Frontal cortex (tissue), 4 donors: ENCODE results near the gene LRBA. TPM values are rescaled to one million over a fixed set of nuclear protein-coding genes. Genes with fewer than 3 reads are reported as not detected.

Experiments used
- DNase-seq, 2 donors: peaks; one replicate each; pipeline ENCODE4 v3.0.0; 2012; ENCODE audit warnings: low spot score in 2 of 2
- FAIRE-seq: peaks from 2 replicates; lab custom pipeline; 2012; peaks lifted over from hg19 to GRCh38; lab: Jason Lieb, UNC
- total RNA-seq: library from RNA; depleted of rRNA; stranded (reverse); fragments of >200 nt; gene quantifications from one replicate; pipeline ENCODE4 v1.2.3, GENCODE V29; 2014
- donor health status: control.
- donor health status: control.
- donor health status: control.

LRBA gene
- total RNA-seq, 1 donor from 2014 or later: 23.2 TPM

DNA sequence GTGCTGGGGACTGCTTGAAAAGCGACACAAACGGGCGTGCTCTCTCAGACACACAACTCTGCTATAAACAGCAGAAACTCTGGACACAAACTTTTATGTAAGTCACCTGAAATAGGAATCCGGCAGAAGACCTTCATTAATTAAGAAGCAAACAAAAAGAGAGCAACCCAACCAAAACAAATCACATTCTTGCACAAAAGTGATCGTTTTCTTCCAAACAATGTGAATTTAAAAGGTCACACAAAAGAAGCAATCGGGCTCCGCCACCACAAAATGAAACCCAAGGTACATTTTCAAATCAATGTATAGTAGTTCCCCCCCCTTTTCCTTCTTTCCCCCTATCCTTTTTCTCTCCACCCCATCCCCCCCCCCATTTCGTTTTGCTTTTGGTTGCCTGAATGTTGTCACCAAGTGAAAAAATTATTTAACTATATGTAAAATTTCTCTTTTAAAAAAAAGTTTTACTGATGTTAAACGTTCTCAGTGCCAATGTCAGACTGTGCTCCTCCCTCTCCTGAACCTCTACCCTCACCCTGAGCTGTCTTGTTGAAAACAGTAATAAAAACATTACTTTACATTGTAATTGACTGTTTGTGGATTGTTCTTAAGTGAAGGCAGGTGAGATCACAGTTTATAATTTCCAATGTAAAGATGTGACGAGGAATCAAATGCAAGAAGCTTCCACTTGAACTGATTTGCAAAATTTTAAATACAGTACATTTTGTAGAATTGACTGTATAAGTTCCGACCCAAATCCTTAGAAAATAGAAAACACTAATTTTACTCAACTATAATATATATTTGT lies 430.8 kb downstream of the LRBA start:
- FAIRE-seq (no peak), DNase-seq (no peak)

DNA sequence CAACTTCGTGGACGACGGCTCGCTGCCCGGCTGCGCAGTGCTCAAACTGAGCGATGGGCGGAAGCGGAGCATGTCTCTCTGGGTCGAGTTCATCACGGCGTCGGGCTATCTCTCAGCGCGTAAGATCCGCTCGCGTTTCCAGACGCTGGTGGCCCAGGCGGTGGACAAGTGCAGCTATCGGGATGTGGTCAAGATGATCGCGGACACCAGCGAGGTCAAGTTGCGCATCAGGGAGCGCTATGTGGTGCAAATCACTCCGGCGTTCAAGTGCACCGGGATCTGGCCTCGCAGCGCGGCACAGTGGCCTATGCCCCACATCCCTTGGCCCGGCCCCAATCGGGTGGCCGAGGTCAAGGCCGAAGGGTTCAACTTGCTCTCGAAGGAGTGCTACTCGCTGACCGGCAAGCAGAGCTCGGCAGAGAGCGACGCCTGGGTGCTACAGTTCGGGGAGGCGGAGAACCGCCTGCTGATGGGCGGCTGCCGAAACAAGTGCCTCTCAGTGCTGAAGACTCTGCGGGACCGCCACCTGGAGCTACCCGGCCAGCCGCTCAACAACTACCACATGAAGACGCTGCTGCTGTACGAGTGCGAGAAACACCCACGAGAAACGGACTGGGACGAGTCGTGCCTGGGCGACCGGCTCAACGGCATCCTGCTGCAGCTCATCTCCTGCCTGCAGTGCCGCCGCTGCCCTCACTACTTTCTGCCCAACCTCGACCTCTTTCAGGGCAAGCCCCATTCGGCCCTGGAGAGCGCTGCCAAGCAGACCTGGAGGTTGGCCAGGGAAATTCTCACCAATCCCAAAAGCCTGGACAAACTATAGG lies 431.6 kb downstream of the LRBA start:
- FAIRE-seq (no peak), DNase-seq (no peak)

DNA sequence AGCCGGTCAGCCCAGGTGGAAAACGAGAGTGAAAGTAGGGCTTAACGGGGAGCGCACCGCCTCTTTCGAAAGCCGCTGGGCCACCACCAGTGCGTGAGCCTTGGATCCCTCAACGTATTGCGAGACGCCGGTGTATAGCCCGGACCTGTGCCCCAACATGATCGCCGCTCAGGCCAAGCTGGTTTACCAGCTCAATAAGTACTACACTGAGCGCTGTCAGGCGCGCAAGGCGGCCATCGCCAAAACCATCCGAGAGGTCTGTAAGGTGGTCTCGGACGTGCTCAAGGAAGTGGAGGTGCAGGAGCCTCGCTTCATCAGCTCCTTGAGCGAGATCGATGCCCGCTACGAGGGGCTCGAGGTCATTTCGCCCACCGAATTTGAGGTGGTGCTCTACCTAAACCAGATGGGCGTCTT lies 432.2 kb downstream of the LRBA start:
- FAIRE-seq: no peak
- DNase-seq: no peak

DNA sequence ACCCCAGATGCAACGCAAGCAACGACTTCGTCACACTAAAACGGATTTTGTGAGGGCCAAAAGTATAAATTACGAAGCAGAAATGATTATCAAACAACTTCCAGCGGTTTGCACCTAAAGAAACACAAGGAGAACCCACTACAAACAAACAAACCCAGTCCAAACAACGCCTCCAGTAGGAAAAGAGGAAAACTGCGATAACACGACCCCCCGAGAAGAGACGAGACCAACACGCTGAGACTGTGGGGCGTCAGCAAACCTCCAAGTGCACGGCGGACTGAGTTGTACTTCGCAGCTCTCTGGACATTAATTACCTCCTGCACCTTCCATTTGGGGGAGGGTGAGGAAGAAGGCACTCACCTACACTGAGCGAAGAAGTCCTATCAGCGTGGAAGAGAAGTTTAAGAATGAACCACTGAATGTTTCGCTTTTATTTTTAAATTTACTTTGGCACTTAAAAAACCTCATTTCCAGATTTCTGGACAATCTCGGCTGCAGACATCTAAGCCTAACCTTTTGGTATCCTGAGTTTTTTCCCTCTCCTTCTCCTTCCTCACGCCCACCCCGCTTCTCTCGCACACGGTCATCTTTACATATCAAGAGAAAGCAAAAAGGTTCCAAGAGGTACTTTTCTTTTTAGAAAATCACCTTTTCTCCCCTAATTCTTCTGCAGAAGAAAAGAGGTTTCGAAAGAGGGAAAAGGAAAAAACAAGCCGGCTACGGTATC lies 432.8 kb downstream of the LRBA start, which contains the start of gene MAB21L2:
MAB21L2 (plus strand) TSS at position 6 of the 727 bp plus-strand sequence. CDS start 879 bp downstream, outside the sequence.
- FAIRE-seq (no peak), DNase-seq (no peak)

DNA sequence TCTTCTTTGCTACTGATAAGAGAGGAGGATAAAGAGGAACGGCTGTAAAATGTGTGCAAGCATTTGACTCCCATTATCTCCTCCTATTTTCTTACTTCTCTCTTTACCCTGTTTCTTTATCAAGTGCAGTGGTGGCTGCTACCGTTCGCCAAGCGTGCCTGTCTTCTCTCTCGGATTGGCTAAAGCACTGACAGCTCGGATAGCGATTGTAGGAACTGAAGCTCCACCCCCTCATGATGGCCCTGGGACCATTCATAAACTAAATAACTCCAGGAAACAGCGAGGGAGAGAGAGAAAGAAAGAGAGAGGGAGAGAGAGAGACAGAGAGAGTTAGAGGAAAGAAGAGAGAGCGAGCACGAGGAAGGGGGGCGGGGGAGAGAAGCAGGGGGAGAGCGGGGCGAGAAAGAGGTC lies 433.4 kb downstream of the LRBA start:
- FAIRE-seq: no peak
- no peak for DNase-seq

DNA sequence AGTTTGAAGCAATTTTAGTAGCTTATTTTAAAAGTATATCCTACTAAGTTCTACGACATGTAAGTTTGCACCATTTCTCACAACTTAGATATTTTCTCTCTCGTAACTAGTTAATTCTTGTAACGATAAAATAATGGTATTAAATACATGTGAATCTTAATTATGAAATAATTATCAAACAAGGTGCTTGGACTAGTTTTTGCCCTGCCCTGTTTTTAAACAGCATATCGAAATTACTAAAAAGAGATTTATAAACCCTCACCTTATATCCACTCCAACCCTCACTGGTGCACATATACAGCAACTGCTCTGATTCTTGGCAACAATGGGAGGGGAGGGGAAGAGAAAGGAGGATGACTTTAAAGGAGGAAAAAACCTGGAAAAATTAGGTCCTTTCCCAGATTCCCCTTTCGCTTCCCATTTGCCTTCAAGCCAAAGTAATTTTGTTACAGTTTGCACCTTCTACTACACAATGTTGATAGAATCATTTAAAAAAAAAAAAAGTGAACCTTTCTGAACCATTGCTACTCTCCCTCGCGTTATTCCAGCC lies 434.0 kb downstream of the LRBA start:
- no peak for FAIRE-seq
- DNase-seq: no peak

DNA sequence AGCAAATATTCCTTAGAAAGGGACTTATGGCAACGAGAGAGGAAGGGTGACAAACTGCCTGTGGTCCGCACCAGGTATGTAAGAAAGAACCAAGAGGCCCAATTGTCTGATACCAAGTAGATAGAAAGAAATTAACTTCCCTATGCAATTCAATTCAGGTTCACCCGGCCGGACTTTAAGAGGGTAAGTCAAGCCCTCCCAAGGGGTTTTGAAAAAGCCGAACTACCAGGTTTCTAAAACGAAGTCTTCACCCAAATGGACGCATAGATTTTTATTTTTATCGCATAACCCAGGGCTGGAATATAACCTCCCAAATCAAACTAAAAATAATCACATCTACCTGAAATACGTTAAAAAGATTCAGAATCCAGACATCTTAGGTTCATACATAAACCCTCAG lies 434.8 kb downstream of the LRBA start:
- DNase-seq: no peak

DNA sequence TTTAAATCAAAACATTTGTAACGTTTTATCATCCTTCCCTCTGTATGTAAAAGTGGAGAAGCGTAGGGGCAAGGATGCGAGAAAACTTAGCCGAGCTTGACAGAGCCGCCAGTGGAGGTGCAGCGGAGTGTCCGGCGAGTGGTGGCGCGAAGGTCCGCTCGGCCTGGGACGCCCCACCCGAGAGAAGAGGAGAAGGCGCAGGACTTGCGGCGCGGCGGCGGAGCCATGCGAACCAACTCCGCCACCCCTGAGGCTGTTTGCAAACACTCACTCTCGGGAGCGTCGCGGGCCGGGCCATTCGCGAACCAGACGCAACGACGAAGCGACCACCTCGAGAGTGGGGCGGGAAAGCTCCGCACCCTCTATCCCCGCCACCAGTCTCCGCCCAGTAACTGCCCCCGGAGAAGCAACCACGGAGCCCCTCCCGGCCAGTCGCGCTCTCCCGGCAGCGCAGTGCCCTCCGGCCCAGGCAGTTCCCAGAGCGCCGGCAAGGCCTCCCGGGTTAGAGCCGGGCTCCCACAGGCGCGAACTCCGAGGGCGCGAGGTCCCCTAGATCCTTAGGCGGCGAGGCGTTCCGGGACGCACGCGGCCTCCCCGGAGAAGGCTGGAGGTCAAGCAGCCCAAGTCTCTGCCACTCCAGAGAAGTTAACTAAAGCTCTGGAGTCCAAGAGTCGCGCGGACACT lies 435.4 kb downstream of the LRBA start:
- DNase-seq (no peak), FAIRE-seq (no peak)

More for the DNA sequence above, 434.8 kb downstream of the LRBA start:
- no peak for FAIRE-seq

DNA sequence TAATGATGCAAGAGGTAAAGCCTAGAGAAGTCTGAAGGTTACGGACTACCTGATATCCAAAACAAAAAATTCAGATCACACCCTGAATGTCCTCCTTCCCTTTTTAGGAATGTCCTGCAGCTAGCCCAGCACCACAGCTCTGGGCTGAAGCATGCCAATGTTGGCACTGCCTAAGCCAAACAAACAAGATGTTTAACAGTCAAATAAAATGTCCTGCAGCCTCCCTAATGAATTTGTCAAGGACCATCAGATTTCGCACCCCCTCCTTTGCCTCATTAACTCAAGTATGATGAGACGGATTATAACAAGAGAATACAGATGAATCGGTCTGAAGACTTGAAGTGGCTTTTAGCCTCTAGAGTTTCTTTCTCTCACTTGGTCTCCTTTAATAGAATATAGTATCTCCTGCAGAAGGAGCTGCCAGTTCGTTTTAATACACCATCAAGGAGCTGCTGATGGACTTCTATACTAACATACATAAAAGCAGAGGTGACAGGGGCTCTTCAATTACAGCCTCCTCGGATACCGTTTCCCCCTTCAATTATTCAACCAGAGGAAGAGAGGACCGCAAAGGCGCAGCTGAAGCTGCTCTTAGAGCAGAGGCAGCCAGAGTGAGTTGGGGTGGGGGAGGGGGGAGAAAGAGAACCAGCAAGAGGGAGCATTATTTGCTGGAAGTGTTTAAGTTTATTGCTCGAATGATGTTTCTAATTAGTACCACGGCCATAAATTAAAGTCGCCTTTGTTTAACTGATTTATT lies 436.2 kb downstream of the LRBA start:
- FAIRE-seq (no peak), DNase-seq (no peak)

DNA sequence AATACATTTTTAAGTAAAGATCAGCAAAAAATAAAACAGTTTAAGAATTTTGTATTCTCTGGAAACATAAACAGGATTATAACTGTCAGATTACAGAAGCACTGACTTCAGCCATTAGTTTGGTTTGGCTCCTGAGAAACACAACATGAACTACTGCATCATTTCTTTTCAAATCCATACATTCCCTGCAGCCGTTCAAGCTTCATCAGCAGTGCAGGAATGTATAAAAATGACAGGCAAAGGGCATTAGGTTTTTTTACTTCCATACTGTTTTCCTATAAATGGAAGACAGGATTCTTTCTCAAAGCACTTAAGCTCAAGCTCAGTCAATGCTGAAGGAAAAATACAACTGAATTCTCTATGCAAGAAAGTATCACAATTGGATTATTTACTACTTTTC lies 437.3 kb downstream of the LRBA start:
- DNase-seq: no peak

DNA sequence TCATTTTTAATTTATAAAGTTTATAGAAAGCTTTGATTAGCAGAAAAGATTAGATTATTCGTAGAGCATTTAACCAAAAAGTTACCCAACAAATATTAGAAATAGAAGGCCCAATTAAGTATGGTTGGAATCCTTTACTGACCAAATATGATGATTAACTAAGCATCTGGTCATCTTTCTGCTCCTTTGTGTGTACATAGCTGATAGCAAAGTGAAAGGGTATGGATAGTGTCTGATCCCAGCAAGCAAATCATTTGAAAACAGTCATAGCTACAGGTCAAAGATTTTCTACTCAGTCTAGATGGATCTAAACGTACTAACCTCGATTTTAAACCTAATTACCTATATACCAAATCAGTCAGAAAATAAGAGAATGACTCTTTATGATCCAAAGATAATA lies 440.4 kb downstream of the LRBA start:
- FAIRE-seq (no peak), DNase-seq (no peak)

More for the DNA sequence above, 437.3 kb downstream of the LRBA start:
- no peak for FAIRE-seq

DNA sequence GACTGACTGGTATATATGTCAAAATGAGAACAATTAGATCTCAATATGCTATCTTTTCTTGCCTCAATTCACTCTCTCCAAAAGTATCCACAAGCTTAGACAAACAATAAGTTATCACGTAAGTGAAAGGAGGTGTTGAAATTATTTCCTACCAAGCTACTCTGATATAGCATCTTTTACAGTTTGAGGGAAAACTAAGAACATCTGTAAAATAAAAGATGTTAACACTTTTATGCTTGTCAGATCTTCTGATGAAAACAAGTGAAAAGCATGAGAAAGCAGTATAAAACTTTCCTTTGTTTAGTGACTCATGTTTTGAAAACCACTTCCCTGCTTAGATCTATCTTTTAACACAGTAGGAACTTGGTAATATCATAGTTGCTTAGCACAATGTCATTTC lies 441.6 kb downstream of the LRBA start:
- no peak for FAIRE-seq
- DNase-seq: no peak

DNA sequence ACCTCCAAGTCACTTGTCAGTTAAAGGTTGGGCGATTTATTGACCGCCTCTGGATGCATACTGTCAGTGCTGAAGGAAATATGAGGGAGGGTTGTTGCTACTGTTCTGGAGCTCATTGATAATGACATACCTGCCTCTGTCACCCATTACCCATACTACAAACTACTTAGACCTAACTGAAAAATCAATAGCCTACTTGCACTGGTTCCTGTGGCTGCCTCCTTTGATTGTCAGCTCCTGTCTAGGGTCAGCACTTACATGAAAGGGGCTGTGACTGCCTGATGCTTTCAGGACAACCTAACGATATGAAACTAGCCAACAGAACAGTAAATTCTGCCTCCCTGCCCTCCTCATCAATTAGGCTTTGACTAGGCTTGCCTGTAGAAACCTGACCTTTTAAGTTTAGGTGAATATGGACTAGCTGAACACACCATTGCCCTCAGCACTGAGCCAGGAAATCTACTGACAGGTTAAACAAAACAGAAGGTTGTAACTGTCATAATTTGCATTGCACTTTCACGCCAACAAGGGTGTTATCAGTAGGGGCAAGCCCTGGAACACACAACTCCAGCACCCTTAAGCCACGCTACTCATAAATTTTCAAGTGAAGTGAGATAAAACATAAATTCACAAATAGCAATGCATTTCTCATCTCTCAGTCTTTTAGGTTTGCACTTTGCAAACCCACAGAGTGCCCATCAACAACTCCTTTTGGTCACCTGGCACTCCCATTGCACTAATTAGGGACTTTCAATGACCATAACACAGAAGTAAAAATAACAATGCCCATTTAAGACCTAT lies 442.2 kb downstream of the LRBA start:
- no peak for DNase-seq
- no peak for FAIRE-seq

DNA sequence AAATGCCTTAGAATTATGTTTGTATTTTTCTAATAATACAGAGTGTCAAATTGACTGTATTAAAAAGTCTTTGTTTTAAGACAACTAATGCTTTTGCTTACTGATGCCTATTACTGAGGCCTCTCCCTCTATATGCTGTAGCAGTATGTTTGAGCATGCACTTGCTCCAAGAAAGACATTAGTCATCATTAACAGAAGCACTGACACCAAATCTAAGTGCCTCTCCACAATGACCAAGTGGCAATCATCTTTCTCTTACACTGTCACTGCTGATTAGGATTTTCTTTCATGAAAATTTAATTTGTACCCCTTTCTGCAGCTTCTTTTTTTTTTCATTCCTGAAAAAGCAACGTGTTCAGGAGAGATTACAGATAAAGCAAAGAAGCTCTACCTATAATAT lies 444.2 kb downstream of the LRBA start:
- no peak for DNase-seq
- no peak for FAIRE-seq

DNA sequence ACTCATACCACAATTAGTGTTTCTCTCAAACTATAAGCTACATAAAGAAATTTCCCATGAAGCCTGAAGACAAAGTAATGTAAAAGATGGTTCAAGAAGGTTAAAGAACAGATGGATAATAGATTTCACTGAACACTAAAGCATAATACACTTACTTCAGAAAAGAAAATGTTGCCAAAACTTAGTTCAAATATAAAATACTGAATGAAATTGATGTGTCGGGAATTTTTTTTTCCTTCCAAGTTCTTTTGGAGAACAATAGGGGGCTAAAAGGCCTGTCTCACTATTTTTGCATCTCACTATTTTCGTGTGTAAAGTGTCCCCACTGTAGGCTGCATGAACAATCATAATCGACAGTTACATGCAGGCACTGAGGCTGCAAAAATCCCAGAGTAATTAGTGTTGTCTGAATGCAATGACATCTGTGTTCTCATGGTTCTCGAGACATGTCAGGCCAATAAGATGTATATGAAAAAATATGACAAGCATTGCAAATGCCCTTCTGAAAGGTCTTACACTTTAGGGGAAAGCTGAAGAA lies 445.0 kb downstream of the LRBA start:
- FAIRE-seq (no peak), DNase-seq (no peak)

DNA sequence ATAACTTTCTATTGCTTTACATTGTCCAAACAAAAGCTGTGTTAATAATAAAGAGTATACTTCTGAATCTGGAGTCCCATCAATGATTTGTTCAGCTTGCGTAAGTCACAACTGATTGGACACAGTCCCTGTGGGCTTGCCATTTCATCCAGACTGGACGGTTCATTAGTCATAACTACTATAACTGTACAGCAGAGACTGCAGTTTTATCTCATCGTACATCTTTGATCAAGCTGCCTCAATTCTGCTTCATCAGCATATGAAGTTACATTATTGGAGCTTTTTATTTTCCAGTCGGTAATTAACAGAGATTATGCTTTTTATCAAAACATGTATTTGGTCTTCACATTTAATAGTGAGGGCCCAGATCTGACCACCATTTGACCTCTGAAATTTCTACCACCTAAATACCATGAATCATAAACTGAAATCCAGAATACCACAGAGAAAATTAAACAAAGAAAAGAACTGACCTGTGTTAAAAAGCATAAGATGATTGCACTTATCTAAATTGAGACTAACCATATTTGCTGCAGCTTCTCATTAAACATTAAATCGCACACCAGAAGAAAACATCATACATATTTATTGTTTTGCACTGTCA lies 445.6 kb downstream of the LRBA start:
- FAIRE-seq: no peak
- no peak for DNase-seq

DNA sequence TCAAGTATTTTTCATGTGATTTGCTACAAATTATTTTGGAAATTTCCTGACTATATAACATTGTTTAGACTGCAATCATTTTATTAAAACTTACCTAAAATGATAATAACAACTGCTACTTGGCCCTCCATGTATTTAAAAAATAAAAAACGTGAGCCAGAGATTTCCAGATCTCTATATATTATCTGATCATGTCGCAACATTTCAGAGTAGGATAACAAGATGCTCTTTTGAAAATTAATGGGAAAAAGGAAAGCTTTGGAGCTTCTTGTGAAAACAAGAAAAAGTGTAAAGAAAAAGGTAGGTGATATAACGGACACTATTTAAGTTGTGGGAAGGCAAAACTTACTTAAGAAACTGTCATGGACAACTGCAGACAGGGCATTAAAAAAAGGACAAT lies 448.0 kb downstream of the LRBA start:
- FAIRE-seq (no peak), DNase-seq (no peak)
